ENCODE measurements around the gene C19orf47.

The C19orf47 gene

GRCh38 chr19:40348125-40348913, at the start of gene C19orf47, which contains the start of gene PLD3:
TSS of gene C19orf47 (minus strand) at chr19:40348397. CDS start at chr19:40341857, 6,540 bp downstream.
TSS of gene PLD3 (plus strand) at chr19:40348695. CDS start at chr19:40366484, 17,789 bp downstream.
- DNase-seq, result peak; percentile 89 to 100 (median 99)

- no peak for DNase-seq
Measured at GRCh38 chr19:40397568-40397906, 49.3 kb upstream of the C19orf47 start.

- no peak for DNase-seq
Measured at GRCh38 chr19:40396886-40397567, 48.8 kb upstream of the C19orf47 start.

GRCh38 chr19:40395956-40396355, 47.8 kb upstream of the C19orf47 start:
- no peak for DNase-seq

- DNase-seq, result no peak
Measured at GRCh38 chr19:40394816-40395210, 46.6 kb upstream of the C19orf47 start.

- DNase-seq, result no peak
Measured at GRCh38 chr19:40393894-40394815, 46.0 kb upstream of the C19orf47 start.

- DNase-seq, result no peak
Measured at GRCh38 chr19:40392894-40393517, 44.8 kb upstream of the C19orf47 start.

GRCh38 chr19:40392123-40392522, 43.9 kb upstream of the C19orf47 start:
- no peak for DNase-seq

- no peak for DNase-seq
Measured at GRCh38 chr19:40390084-40390742, 42.0 kb upstream of the C19orf47 start, which contains the start of gene HIPK4. TSS of gene HIPK4 (minus strand) at chr19:40390181. CDS start at chr19:40389902, 279 bp downstream.

GRCh38 chr19:40389404-40390083, 41.3 kb upstream of the C19orf47 start:
- no peak for DNase-seq

- DNase-seq, result no peak
Measured at GRCh38 chr19:40388481-40388880, 40.3 kb upstream of the C19orf47 start.

GRCh38 chr19:40387155-40387554, 39.0 kb upstream of the C19orf47 start:
- no peak for DNase-seq

GRCh38 chr19:40383668-40384248, 35.6 kb upstream of the C19orf47 start:
- DNase-seq, result no peak

- no peak for DNase-seq
Measured at GRCh38 chr19:40381321-40381720, 33.1 kb upstream of the C19orf47 start.

GRCh38 chr19:40380199-40381037, 32.2 kb upstream of the C19orf47 start:
- DNase-seq, result peak in 1 of 56 donors; percentile 10

- no peak for DNase-seq
Measured at GRCh38 chr19:40379446-40380198, 31.4 kb upstream of the C19orf47 start.

GRCh38 chr19:40378509-40378908, 30.3 kb upstream of the C19orf47 start:
- DNase-seq, result peak in 1 of 56 donors; percentile 16

Data from amygdala (tissue), 56 donors.